GM21447 (cell line): Measurements from ENCODE around the gene ADAR.

Experiments used
- ATAC-seq: cut with Tn5 transposase; IDR thresholded peaks from one replicate; pipeline ENCODE4 v1.9.1; 2021; ENCODE audit not compliant: unreplicated experiment

Gene ADAR

DNA sequence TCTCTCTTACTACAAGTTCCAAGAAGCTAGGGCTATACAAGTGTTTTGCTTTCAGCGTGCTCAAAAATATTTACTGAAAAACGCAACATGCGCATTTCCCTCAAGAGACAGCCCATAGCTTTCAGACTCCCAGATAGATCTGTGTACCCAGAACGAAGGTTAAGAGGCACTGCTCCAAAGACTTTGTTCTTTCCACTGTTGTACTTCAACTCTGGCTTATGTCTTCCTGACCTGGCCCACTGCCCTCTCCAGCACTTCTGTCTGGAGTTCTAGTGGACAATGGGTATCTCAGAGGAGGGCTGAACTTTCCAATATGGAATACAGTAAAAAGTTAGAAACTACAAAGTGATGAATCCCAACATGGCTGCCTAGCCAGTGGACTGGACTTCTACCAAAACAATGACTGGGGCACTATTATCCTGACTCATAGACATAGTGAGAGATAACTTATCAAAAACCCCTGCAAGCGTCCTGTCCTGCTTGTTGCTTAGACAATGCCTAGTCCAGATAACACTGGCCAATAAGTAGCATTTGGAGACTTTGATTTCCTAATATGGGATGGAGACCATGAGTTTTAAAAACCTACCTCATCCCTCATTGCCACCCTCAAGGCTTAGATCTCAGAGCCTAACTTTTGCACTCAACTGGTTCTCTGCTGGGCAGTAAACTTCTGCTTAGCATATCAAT, 8.8 kb upstream of the ADAR start:
- ATAC-seq, result no peak

DNA sequence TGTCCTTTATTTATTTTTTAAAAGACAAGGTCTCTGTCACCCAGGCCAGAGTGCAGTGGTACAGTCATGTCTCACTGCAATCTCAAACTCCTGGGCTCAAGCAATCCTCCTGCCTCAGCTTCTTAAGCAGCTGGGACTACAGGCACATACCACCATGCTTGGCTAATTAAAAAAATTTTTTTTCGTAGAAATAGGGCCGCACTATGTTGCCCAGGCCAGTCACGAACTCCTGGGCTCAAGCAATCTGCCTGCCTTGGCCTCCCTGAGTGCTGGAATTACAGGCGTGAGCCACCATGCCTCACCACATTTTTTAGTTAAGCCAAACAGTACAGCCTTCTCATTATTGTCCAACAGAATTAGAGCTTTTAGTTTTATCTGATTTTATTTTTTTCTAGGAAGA, 7.4 kb upstream of the ADAR start:
- no peak for ATAC-seq

DNA sequence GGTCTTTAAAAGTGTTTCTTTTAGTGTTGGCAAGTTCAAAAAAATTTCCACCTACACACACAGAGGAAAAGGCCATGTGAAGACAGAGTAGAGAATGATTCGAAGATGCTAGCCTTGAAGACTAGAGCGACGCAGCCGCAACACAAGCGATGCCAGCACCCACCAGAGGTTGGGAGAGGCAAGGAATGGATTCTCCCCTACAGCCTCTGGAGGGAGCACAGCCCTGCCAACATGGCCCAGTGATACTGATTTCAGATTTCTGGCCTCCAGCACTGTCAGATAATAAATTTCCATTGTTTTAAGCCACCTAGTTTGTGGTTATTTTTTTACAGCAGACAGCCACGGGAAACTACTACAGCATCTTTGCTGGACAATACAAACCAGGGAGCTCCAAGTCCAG, 6.9 kb upstream of the ADAR start:
- ATAC-seq, result no peak

DNA sequence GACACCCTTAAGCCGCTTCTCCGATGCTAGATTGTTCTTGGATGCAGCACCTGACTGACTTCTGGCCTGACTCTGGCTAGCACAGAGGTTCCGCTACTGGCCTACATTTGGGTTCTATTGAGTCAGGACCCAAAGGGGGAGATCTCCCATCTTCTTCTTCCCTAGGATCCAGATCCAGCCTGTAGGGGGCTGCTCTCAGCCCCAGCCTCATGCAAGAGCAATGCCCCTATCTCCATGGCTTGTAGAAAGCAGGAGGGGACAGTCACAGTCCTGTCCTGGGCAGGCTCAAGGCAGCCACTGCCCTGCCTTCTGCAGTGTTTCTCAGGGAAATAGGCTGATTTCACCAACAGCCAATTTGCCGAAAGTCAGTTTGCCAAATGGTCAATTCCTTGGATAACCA, 6.3 kb upstream of the ADAR start:
- no peak for ATAC-seq

- ATAC-seq, result no peak
Observed at GRCh38 chr1:154611150-154611862, 3.3 kb upstream of the ADAR start.

DNA sequence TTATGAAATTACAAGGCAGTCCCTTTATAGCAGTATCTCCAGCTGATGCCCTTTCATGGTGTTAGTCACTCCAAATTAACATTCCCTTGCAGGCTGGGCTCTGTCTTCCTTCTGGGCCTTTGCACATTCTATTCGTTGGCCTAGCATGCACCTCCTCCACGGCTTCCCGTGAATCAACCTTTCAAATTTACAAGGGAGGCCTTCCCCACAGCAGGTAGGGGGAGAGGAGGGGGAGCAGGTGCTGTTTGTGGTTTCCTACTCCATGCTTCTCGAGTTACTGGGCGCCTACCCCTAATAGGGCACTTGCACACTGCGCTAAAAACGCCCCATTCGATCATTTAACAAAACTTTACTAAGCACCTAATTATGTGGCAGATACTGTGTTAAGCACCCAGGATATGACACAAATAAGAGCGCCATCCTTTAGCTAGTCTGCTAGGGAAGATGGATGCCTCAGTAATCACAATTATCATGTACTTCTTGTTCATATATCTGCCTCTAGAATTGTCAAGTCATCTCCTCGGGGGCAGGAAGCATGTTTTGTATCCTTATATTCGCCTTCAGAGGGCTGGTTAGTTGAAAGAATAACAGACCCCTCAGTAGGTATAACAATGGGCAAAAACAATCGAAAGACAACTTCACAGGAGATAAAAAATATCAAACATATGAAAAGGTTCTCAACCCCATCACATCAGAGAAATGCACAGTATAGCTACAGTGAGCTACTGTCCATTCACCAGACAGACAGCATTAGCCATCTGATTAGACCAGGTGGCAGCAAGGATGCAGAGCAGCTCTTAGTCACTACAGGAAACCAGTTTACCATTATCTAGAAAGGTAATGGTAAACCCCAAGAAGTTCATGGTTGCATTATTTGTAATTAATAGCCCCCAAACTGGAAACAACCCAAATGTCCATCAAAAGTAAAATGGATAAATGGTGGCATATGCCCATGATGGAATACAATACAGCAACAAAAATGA, 1.7 kb upstream of the ADAR start:
- ATAC-seq, result no peak

GRCh38 chr1:154608397-154609270, 648 bp upstream of the ADAR start:
- ATAC-seq, result no peak

GRCh38 chr1:154607106-154607608, 829 bp downstream of the ADAR start:
- ATAC-seq, result no peak

GRCh38 chr1:154605534-154605933, 2.5 kb downstream of the ADAR start:
- ATAC-seq, result no peak

DNA sequence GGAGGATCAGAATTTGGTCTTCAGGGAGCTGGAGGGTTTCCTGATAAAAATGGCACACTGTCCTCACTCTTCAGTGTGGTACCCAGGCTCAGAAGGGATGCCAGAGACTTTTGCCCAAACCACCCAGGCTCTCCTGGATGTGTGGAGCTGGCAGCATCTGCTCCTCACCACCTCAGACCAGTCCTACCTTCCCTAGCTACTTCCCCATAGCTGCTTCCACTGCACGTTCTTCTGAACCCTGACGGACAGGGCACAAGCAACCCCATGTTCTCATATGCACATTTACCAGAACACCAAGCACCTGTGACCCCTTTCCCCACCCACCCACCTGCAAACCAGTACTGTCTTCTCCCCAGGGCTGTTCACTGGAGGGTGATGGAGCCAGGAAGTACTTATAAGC, 4.7 kb downstream of the ADAR start:
- no peak for ATAC-seq

DNA sequence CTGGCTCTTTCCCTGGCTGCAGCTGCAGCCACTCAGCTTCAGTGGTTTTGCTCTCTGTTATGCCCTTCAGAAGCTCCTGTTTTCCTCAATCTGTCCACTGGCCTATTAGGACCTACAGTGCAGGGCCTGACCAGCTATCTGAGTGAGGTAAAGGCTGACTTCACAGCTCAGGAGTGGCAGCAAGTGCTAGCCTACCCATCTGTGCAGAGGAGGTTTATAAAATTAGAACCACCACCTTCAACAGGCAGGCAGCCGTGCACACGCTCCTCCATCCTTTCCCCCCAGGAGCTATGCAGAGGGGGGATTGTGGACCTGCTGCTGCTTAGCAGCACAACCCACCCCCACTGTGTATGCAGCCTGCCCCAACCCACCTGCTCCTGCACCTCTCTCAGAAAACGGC, 8.3 kb downstream of the ADAR start:
- no peak for ATAC-seq

DNA sequence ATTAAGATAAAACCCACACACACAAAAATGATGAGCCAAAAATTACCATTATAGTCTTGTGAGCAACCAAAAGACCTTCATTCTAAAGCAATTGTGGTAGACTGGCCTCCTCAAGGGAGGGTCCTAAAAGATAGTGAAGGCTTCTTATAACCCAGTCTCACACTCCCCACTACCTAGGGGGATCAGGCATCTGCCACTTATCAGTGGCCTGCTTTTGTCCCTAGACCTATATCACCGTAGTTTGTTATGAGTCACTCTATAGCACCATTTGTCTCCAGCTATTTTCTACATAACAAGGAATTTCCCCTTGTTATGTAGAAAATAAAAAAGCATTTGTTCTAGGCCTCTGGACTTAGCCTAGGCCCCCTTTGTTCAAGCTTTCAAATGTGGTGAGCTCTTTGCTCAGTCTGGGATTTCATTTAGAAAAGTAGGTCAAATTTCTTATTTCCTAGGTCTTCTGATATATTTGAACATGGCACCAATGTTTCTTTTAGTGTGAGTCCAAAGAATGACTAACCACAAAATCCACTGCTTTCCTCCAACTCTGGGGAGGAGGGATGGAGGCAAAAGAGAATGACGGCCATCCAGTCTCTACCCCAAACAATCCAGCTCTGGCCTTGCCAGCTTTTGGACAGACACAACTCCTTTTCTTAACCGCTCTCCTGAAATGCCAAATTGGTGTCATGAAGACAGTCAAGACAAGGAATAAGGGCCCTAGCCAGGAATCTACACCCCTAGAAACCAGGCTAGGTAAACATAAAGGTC, 8.9 kb downstream of the ADAR start:
- ATAC-seq, result no peak

GRCh38 chr1:154595621-154596020, 12.4 kb downstream of the ADAR start:
- ATAC-seq, result no peak

- no peak for ATAC-seq
Observed at GRCh38 chr1:154594811-154595210, 13.2 kb downstream of the ADAR start.

- no peak for ATAC-seq
Observed at GRCh38 chr1:154593390-154593789, 14.6 kb downstream of the ADAR start.

DNA sequence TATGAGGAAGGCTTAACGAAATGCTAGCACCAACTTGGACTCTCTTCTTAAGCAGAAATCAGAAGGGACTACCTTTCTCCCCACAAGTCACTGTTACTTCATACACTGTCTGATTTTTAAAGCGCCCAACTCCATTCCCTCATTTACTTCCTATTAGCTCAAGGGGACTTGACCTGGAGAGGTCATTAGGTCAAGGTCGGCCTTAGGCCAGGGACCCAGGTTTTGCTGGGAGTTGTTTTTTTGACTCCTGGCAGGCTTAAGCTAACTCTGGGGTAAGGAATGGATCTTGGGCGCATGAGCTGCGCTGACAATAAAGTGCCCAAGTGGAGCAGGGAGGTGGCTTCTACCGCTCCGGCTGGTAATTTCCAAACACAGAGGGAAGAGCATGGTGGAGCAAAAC, 16.8 kb downstream of the ADAR start:
- ATAC-seq, result no peak

GRCh38 chr1:154590756-154591155, 17.2 kb downstream of the ADAR start:
- no peak for ATAC-seq

DNA sequence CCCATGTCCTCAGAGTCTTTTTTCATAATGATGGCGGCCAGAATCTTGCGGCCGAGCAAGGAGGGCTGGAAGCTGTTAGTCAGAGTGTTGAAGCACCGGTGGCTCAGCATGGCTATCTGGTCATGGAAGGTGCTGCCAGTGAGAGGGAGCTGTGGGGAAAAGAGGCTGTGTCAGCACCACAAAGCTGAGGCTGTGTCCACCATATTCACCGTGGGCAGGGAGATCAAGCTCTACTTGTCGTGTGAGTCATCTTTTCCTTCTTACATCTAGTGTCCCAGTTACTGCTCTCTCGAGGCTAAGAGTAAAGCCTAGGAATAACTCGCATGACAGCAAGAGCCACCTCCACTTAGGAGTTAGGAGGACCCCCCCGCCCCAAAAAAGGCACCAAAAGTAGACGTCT, 18.2 kb downstream of the ADAR start:
- ATAC-seq, result no peak

GRCh38 chr1:154586641-154587040, 21.3 kb downstream of the ADAR start:
- ATAC-seq, result no peak

GRCh38 chr1:154586231-154586630, 21.8 kb downstream of the ADAR start:
- ATAC-seq, result no peak
